K562 (cell line): ENCODE data around the gene S100G. TPM values are rescaled to one million over a fixed set of nuclear protein-coding genes. Genes with fewer than 3 reads are reported as not detected.

Experiments
- ATAC-seq: fragments of 200-7000 bp; cut with Tn5 transposase; 3 replicates; pipeline ENCODE4 v1.9.1; 2020; ENCODE audit warnings: moderate library complexity
- BruUV-seq: library from RNA; stranded (reverse); fragments of 400-500 nt; replicated peaks from 2 replicates; lab custom pipeline; 2021; lab: Mats Ljungman, UMichigan
- CTCF ChIA-PET: fragments of 300-600 bp; formaldehyde crosslinking; extraction: SDS; loops from one replicate; lab custom pipeline; 2021; ENCODE audit warnings: low intra/inter-chr PET ratio; lab: Yijun Ruan, JAX
- POLR2A ChIA-PET: fragments of 300-600, 350-650 bp; sonication (Branson Sonifier 250); formaldehyde crosslinking; extraction: SDS; loops from one replicate; lab custom pipeline; 2021; ENCODE audit warnings: antibody characterized with exemption, inconsistent platforms; lab: Yijun Ruan, JAX
- DNase-seq, 4 experiments: peaks; one replicate each; pipeline versions ENCODE4 v3.0.0 to v3.0.0-alpha.2; 2011 to 2018; ENCODE audit warnings: low spot score in 3 of 4, mixed read lengths in 3 of 4; ENCODE audit errors: extremely low read depth in 1 of 4
- FAIRE-seq: peaks from 2 replicates; lab custom pipeline; 2011; peaks lifted over from hg19 to GRCh38; lab: Jason Lieb, UNC
- H2AFZ ChIP-seq: 2 replicates; pipeline ENCODE4 v1.6.0; 2011; ENCODE audit warnings: low read depth, low read length, control low read depth, inconsistent platforms
- H3K27ac ChIP-seq: fragments of 200-600 bp; 3 replicates; pipeline ENCODE4 v1.8.0; 2011; ENCODE audit warnings: low read depth, mild to moderate bottlenecking, control low read depth, inconsistent platforms, low read length, moderate library complexity, mixed read lengths; ENCODE audit errors: extremely low read depth
- H3K27me3 ChIP-seq, 2 experiments: fragments of 300-600 bp in 1 of 2; 2 replicates in 1 of 2; 3 replicates in 1 of 2; pipeline versions ENCODE4 v1.6.0 to v1.8.0; 2011; ENCODE audit warnings: inconsistent platforms in 2 of 2, low read length in 2 of 2, mild to moderate bottlenecking in 1 of 2, mixed read lengths in 1 of 2, moderate library complexity in 1 of 2; ENCODE audit not compliant: control insufficient read depth in 2 of 2, insufficient read depth in 2 of 2
- H3K36me3 ChIP-seq: fragments of 300-600 bp; 3 replicates; pipeline ENCODE4 v1.8.0; 2011; ENCODE audit warnings: mild to moderate bottlenecking, low read length, inconsistent platforms; ENCODE audit not compliant: control insufficient read depth, insufficient read depth
- H3K4me1 ChIP-seq, 2 experiments: fragments of 200-600 bp in 1 of 2; replicated peaks in 1 of 2; 2 replicates in 1 of 2; 3 replicates in 1 of 2; pipeline versions ENCODE4 v1.5.1 to v1.8.0; 2011; ENCODE audit warnings: inconsistent platforms in 2 of 2, low read length in 2 of 2, mild to moderate bottlenecking in 1 of 2, mixed read lengths in 1 of 2, moderate library complexity in 1 of 2; ENCODE audit not compliant: control insufficient read depth in 2 of 2, insufficient read depth in 2 of 2
- H3K4me2 ChIP-seq: 2 replicates; pipeline ENCODE4 v1.6.1; 2011; ENCODE audit warnings: low read length, control low read depth, inconsistent platforms, mixed read lengths; ENCODE audit not compliant: insufficient read depth
- H3K4me3 ChIP-seq: fragments of 200-600 bp; sonication (generic), shearing (Covaris generic); 2 replicates; pipeline ENCODE4 v1.5.1; 2016; ENCODE audit warnings: control low read depth, inconsistent platforms
- H3K79me2 ChIP-seq: fragments of 200-600 bp; 3 replicates; pipeline ENCODE4 v1.8.0; 2011; ENCODE audit warnings: low read length, inconsistent platforms; ENCODE audit not compliant: control insufficient read depth, insufficient read depth
- H3K9ac ChIP-seq, 2 experiments: 2 replicates each; pipeline versions ENCODE4 v1.6.0 to v1.6.1; 2011; ENCODE audit warnings: low read depth in 2 of 2, low read length in 2 of 2, control low read depth in 1 of 2, inconsistent platforms in 1 of 2, mild to moderate bottlenecking in 1 of 2, mixed read lengths in 1 of 2; ENCODE audit not compliant: insufficient read depth in 1 of 2
- H3K9me1 ChIP-seq: one replicate; pipeline ENCODE4 v1.6.0; 2011; ENCODE audit warnings: inconsistent platforms, mild to moderate bottlenecking, low read length, moderate library complexity; ENCODE audit not compliant: control insufficient read depth, insufficient read depth
- H3K9me3 ChIP-seq: replicated peaks from 2 replicates; pipeline ENCODE4 v1.5.1; 2011; ENCODE audit warnings: low read depth, low read length, inconsistent platforms; ENCODE audit not compliant: control insufficient read depth, insufficient read depth
- H4K20me1 ChIP-seq: replicated peaks from 2 replicates; pipeline ENCODE4 v1.6.1; 2011; ENCODE audit warnings: low read length, inconsistent platforms, mixed read lengths; ENCODE audit not compliant: control insufficient read depth, insufficient read depth
- C11orf30 ChIP-seq: fragments of 450-650 bp; IDR thresholded peaks from 2 replicates; pipeline ENCODE4 v1.6.1; 2016; ENCODE audit warnings: low read depth, mild to moderate bottlenecking
- CXXC5 ChIP-seq: fragments of 250-450 bp; sonication (Bioruptor Pico); IDR thresholded peaks from 2 replicates; pipeline ENCODE4 v1.8.0; 2022; ENCODE audit warnings: inconsistent platforms, mild to moderate bottlenecking, moderate library complexity
- HLTF ChIP-seq: fragments of 450-650 bp; IDR thresholded peaks from 2 replicates; pipeline ENCODE4 v1.6.1; 2016
- MAFF ChIP-seq: IDR thresholded peaks from 2 replicates; pipeline ENCODE4 v1.6.1; 2012; ENCODE audit warnings: low read length, improper control_type of control experiment
- MAFG ChIP-seq: fragments of 450-650 bp; conservative IDR thresholded peaks from 2 replicates; pipeline ENCODE4 v1.6.1; 2016; ENCODE audit warnings: missing genetic modification characterization, missing compliant biosample characterization
- ZNF263 ChIP-seq: sonication (generic); formaldehyde crosslinking; IDR thresholded peaks from 2 replicates; pipeline ENCODE4 v1.8.0; 2022; ENCODE audit warnings: mild to moderate bottlenecking, missing genetic modification reagents, borderline replicate concordance
- ZNF316 ChIP-seq: fragments of 450-650 bp; IDR thresholded peaks from 2 replicates; pipeline ENCODE4 v1.6.1; 2016
- WGBS: fragments of 100-300 bp; shearing (Covaris generic); methylation state at CpG from one replicate; pipeline ENCODE4 v1.1.6; 2016; ENCODE audit warnings: low coverage, mixed read lengths; ENCODE audit not compliant: insufficient coverage; ENCODE audit errors: missing lambda C conversion rate; 5-methylcytosine and 5-hydroxymethylcytosine counted together
- in situ Hi-C: fragments of 300-500 bp; cut with MboI; formaldehyde crosslinking; loops from 4 replicates; pipeline ENCODE4 v1.15.0; 2018; ENCODE audit warnings: inconsistent platforms, mixed read lengths
- intact Hi-C: fragments of 100-400 bp; cut with micrococcal nuclease; formaldehyde crosslinking; loops from 2 replicates; pipeline ENCODE4 v1.14.2; 2022
- polyA plus RNA-seq, 8 experiments: library from polyadenylated mRNA; depleted of rRNA in 4 of 8; stranded (reverse) in 5 of 8; unstranded in 3 of 8; fragments of >200 nt; fragmentation: Nextera tagmentation in 2 of 8; fragmentation: Illumina TruSeq in 1 of 8; extraction: Ambion mirVana in 2 of 8; extraction: Trizol in 1 of 8; gene quantifications; 2 replicates each; pipeline versions ENCODE4 v1.2.1 to v1.2.3, GENCODE V29; 2011 to 2014; ENCODE audit warnings: inconsistent platforms in 1 of 8, missing spikeins in 1 of 8
- total RNA-seq, 7 experiments: library from RNA; depleted of rRNA in 6 of 7; stranded (reverse); fragments of >200 nt in 6 of 7; fragmentation: Illumina TruSeq in 2 of 7; extraction: Trizol in 2 of 7; gene quantifications; 2 replicates each; pipeline versions ENCODE4 v1.2.1 to v1.2.3, GENCODE V29; 2011 to 2021; ENCODE audit warnings: low replicate concordance in 1 of 7

The S100G gene
- total and polyA plus RNA-seq, 9 of the 15 experiments (the other 6 are each of a cell fraction or from before 2014, with no cell fraction given) = not detected

- H3K4me2 ChIP-seq = no peak overlapping the region
- ChIA-PET POLR2A (no interaction called here), CTCF (no interaction called here)
- no peaks in the 10 kb centered on the region for H3K9me1 ChIP-seq
- no peaks in the 10 kb centered on the region for H3K9me3 ChIP-seq
- H3K79me2 ChIP-seq = no peaks in the 10 kb centered on the region
- intact Hi-C loops = no loop called here
- ATAC-seq (no peak), DNase-seq (no peak), FAIRE-seq (no peak)
- no peaks in the 10 kb centered on the region for H3K4me1 ChIP-seq
- H3K27ac ChIP-seq = no peak overlapping the region
- TF ChIP-seq ZNF316 = peak; percentile 69
- TF ChIP-seq MAFF = 0 out of 2 replicates have a peak, but pooled peaks have one; percentile 12
- TF ChIP-seq HLTF = no peak
- peak; percentile 52 for TF ChIP-seq C11orf30
- no peak for TF ChIP-seq CXXC5 (CRISPR knock-in tag)
- TF ChIP-seq ZNF263 (CRISPR knock-in tag) = no peak
- TF ChIP-seq MAFG (tag) = peak; percentile 30; the same call in 1 of the 2 replicates
- H3K36me3 ChIP-seq = no peaks in the 10 kb centered on the region
- H2AFZ ChIP-seq = no peak overlapping the region
- no peak overlapping the region for H3K9ac ChIP-seq
- BruUV-seq = no TSS peak
- no peaks in the 10 kb centered on the region for H4K20me1 ChIP-seq
- in situ Hi-C loops = loop anchor here (25.0 kb wide), 1 partner anchor 389 kb away; no protein-coding TSS in a partner anchor
- no peak overlapping the region for H3K4me3 ChIP-seq
- H3K27me3 ChIP-seq = no peaks in the 10 kb centered on the region
- 71% methylated on average over 4 of the region's 4 CpGs for WGBS
Observed at GRCh38 chrX:16651391-16652024, 1.6 kb downstream of the S100G start.
